ENCODE measurements around the gene MBTPS1. TPM values are rescaled to one million over a fixed set of nuclear protein-coding genes. Genes with fewer than 3 reads are reported as not detected.
A peak's percentile ranks its signal among the peaks of the same experiment; 100 is the strongest.

Gene MBTPS1
- total and polyA plus RNA-seq, 9 of the 15 experiments (the other 6 are each of a cell fraction or from before 2014, with no cell fraction given), result 2.8 to 57.6 (median 43.8) TPM

DNA sequence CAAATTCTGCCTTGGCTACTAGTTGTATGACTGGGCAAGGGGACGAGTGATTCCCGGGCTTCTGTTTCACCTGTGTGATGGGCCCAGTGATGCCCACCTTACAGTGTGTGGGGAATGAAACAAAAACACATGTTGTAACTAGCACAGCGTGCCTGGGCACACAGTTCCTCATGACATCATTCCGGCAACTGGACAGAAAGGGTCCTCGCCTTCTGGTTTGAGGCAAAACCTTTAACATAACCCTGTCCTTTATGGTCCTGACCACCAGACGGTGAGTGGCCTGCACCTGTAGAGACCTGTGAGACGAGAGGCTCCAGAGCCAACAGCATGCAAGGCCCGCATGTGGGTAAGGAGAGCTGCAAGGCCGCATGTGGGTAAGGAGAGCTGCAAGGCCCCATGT, 66.4 kb downstream of the MBTPS1 start (continued):
- TF ChIP-seq, protein P1, sequence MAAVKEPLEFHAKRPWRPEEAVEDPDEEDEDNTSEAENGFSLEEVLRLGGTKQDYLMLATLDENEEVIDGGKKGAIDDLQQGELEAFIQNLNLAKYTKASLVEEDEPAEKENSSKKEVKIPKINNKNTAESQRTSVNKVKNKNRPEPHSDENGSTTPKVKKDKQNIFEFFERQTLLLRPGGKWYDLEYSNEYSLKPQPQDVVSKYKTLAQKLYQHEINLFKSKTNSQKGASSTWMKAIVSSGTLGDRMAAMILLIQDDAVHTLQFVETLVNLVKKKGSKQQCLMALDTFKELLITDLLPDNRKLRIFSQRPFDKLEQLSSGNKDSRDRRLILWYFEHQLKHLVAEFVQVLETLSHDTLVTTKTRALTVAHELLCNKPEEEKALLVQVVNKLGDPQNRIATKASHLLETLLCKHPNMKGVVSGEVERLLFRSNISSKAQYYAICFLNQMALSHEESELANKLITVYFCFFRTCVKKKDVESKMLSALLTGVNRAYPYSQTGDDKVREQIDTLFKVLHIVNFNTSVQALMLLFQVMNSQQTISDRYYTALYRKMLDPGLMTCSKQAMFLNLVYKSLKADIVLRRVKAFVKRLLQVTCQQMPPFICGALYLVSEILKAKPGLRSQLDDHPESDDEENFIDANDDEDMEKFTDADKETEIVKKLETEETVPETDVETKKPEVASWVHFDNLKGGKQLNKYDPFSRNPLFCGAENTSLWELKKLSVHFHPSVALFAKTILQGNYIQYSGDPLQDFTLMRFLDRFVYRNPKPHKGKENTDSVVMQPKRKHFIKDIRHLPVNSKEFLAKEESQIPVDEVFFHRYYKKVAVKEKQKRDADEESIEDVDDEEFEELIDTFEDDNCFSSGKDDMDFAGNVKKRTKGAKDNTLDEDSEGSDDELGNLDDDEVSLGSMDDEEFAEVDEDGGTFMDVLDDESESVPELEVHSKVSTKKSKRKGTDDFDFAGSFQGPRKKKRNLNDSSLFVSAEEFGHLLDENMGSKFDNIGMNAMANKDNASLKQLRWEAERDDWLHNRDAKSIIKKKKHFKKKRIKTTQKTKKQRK (IDR thresholded peaks at IDR 0.05; ENCODE audit: borderline replicate concordance, low read depth, low read length), result no peak

DNA sequence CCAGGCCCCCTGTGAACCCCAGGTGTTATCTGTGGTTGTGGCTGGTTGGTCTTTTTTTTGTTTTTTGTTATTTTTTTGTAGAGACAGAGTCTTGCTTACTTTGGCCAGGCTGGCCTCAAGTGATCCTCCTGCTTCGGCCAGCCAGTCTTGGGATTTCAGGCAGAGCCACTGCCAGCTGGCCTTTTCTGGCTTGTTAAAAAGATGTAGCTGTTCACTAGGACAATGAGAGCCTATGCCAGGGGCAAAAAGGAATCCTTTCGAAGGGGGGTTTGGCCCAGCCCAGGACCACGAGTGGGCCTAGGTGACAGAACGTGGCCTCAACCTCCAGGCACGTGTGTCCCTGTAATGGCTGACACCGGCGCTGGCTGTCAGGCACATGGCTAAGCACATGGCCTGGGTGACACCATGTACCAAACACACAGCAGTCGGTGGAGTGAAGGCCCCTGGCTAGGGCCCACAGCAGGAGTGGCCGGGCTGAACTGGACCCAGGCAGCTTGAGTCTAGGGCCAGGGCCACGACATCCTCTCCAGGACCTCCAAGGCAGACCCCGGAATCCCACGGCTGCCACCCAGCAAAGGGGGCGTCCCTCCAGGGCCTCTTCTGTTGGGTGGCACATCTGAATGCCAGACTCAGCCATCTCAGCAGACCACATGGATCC, 67.2 kb downstream of the MBTPS1 start:
- in situ Hi-C loops (cut with MboI) (loop anchor here (10.0 kb wide), 1 partner anchor 75 kb away; no protein-coding TSS in a partner anchor), intact Hi-C loops (cut with micrococcal nuclease) (no loop called here)
- no TSS peak for BruUV-seq (replicated peaks)
- H3K27ac ChIP-seq (ENCODE audit: extremely low read depth, low read depth, low read length), result no peak overlapping the region
- WGBS (ENCODE audit: insufficient coverage, low coverage, missing lambda C conversion rate), result 88% methylated on average over 13 of the region's 13 CpGs
- H3K9me1 ChIP-seq (ENCODE audit: control insufficient read depth, insufficient read depth, low read length), result no peaks in the 10 kb centered on the region
- CTCF ChIA-PET (ENCODE audit: low intra/inter-chr PET ratio), result interaction anchor here (2.6 kb wide), 1 partner anchor 82 kb away, joined by 9 read pairs; the partner anchor contains the start of gene NECAB2
- H3K4me3 ChIP-seq, result no peak overlapping the region
- peaks cover 10% of the 10 kb centered on the region; the same call in 1 of the 2 replicates for H4K20me1 ChIP-seq (replicated peaks; ENCODE audit: control insufficient read depth, insufficient read depth, low read length)
- no peak for DNase-seq (ENCODE audit: extremely low read depth in 1 of 4, low spot score in 3 of 4)
- POLR2A ChIA-PET, result interaction anchor here (0.7 to 1.0 kb wide), 2 partner anchors 112 to 120 kb away, joined by 3 read pairs; no protein-coding TSS in a partner anchor
- peaks cover 0 to 21% of the 10 kb centered on the region in 2 experiments; a peak in 2 of 5 replicates for H3K4me1 ChIP-seq (replicated peaks in 1 of 2; ENCODE audit: control insufficient read depth in 2 of 2, insufficient read depth in 2 of 2, low read length in 2 of 2)
- no peaks in the 10 kb centered on the region for H3K79me2 ChIP-seq (ENCODE audit: control insufficient read depth, insufficient read depth, low read length)
- no peak for FAIRE-seq
- H3K9me3 ChIP-seq (replicated peaks; ENCODE audit: control insufficient read depth, insufficient read depth, low read depth, low read length), result no peaks in the 10 kb centered on the region
- no peak overlapping the region for H3K4me2 ChIP-seq (ENCODE audit: insufficient read depth, low read length)
- H3K27me3 ChIP-seq (ENCODE audit: control insufficient read depth in 2 of 2, insufficient read depth in 2 of 2, low read length in 2 of 2), result no peaks in the 10 kb centered on the region
- H2AFZ ChIP-seq (ENCODE audit: low read depth, low read length), result no peak overlapping the region
- no peak for ATAC-seq
- H3K36me3 ChIP-seq (ENCODE audit: control insufficient read depth, insufficient read depth, low read length), result peaks cover 39% of the 10 kb centered on the region; the same call in 1 of the 3 replicates
- H3K9ac ChIP-seq (ENCODE audit: insufficient read depth in 1 of 2, low read depth in 2 of 2, low read length in 2 of 2), result peak overlapping the region in 1 of 2 experiments; percentile 85; a peak in 2 of 4 replicates
- TF ChIP-seq GATAD2A (IDR thresholded peaks at IDR 0.05) (no peak), CBX3 (IDR thresholded peaks at IDR 0.05; ENCODE audit: borderline replicate concordance in 1 of 2, low read length in 2 of 2) (no peak), EWSR1 (IDR thresholded peaks at IDR 0.05; ENCODE audit: borderline replicate concordance, low read depth, partially characterized antibody) (no peak), ETS2 (tag; IDR thresholded peaks at IDR 0.05; ENCODE audit: borderline replicate concordance, poor library complexity, severe bottlenecking) (no peak), SREBF2 (CRISPR knock-in tag; IDR thresholded peaks at IDR 0.05) (no peak), BCOR (IDR thresholded peaks at IDR 0.05) (no peak), BACH1 (tag; IDR thresholded peaks at IDR 0.05) (no peak), TFAM (CRISPR knock-in tag; conservative IDR thresholded peaks at IDR 0.05) (no peak)
- TF ChIP-seq, protein P2, sequence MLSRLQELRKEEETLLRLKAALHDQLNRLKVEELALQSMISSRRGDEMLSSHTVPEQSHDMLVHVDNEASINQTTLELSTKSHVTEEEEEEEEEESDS (CRISPR knock-in tag; IDR thresholded peaks at IDR 0.05), result no peak
- TF ChIP-seq, protein P3, sequence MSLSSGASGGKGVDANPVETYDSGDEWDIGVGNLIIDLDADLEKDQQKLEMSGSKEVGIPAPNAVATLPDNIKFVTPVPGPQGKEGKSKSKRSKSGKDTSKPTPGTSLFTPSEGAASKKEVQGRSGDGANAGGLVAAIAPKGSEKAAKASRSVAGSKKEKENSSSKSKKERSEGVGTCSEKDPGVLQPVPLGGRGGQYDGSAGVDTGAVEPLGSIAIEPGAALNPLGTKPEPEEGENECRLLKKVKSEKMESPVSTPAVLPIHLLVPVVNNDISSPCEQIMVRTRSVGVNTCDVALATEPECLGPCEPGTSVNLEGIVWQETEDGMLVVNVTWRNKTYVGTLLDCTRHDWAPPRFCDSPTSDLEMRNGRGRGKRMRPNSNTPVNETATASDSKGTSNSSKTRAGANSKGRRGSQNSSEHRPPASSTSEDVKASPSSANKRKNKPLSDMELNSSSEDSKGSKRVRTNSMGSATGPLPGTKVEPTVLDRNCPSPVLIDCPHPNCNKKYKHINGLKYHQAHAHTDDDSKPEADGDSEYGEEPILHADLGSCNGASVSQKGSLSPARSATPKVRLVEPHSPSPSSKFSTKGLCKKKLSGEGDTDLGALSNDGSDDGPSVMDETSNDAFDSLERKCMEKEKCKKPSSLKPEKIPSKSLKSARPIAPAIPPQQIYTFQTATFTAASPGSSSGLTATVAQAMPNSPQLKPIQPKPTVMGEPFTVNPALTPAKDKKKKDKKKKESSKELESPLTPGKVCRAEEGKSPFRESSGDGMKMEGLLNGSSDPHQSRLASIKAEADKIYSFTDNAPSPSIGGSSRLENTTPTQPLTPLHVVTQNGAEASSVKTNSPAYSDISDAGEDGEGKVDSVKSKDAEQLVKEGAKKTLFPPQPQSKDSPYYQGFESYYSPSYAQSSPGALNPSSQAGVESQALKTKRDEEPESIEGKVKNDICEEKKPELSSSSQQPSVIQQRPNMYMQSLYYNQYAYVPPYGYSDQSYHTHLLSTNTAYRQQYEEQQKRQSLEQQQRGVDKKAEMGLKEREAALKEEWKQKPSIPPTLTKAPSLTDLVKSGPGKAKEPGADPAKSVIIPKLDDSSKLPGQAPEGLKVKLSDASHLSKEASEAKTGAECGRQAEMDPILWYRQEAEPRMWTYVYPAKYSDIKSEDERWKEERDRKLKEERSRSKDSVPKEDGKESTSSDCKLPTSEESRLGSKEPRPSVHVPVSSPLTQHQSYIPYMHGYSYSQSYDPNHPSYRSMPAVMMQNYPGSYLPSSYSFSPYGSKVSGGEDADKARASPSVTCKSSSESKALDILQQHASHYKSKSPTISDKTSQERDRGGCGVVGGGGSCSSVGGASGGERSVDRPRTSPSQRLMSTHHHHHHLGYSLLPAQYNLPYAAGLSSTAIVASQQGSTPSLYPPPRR (CRISPR knock-in tag; IDR thresholded peaks at IDR 0.05; ENCODE audit: borderline replicate concordance), result no peak
